ENCODE measurements around the gene RIPK1.

- TF ChIP-seq, protein P1, sequence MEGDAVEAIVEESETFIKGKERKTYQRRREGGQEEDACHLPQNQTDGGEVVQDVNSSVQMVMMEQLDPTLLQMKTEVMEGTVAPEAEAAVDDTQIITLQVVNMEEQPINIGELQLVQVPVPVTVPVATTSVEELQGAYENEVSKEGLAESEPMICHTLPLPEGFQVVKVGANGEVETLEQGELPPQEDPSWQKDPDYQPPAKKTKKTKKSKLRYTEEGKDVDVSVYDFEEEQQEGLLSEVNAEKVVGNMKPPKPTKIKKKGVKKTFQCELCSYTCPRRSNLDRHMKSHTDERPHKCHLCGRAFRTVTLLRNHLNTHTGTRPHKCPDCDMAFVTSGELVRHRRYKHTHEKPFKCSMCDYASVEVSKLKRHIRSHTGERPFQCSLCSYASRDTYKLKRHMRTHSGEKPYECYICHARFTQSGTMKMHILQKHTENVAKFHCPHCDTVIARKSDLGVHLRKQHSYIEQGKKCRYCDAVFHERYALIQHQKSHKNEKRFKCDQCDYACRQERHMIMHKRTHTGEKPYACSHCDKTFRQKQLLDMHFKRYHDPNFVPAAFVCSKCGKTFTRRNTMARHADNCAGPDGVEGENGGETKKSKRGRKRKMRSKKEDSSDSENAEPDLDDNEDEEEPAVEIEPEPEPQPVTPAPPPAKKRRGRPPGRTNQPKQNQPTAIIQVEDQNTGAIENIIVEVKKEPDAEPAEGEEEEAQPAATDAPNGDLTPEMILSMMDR (IDR thresholded peaks at IDR 0.05; ENCODE audit: borderline replicate concordance, extremely low read depth, low read length, poor library complexity, severe bottlenecking), result no peak
- TF ChIP-seq EZH2 (IDR thresholded peaks at IDR 0.05; ENCODE audit: borderline replicate concordance, low read depth, low read length, severe bottlenecking), result no peak
Measured at GRCh38 chr6:3022765-3023662, 45.3 kb upstream of the RIPK1 start.
